ENCODE data around the gene TGM5.
"Not testable (repeated sequence)": the region's sequence is repeated elsewhere in the genome, so short reads cannot be mapped to it uniquely, and the experiment has no call there.

The TGM5 gene

DNA sequence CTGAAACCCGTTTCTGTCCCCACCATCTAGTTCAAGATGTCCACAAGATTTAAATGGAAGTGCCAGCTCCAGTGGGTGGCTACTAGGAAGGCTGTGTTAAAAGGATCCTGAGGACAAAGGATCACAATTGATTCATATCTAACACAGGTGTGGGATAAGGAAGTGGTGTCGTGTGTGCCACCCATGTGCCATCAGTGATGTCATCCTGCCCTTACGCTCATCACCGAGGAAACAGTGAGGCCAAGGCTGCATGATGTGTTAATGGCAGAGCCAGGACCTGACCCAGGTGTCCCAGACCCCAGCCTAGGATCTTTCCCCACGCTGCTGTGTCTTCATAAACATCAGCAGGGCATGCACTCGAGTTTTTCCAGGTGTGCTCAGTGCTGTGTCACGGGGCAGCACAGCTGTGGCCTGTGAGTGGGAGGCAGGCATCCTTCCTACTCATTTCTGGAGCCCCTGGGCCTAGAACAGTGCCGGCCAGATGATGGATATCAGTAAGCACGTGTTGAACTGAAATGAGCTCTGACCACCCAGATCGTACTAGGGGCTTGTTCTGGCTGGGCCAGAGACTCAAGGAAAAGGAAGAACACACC lies 10.6 kb upstream of the TGM5 start:
- intact Hi-C loops (cut with DNase I), result loop anchor here (5.0 kb wide), 1 partner anchor 50 kb away; no protein-coding TSS in a partner anchor
- no peak for DNase-seq

DNA sequence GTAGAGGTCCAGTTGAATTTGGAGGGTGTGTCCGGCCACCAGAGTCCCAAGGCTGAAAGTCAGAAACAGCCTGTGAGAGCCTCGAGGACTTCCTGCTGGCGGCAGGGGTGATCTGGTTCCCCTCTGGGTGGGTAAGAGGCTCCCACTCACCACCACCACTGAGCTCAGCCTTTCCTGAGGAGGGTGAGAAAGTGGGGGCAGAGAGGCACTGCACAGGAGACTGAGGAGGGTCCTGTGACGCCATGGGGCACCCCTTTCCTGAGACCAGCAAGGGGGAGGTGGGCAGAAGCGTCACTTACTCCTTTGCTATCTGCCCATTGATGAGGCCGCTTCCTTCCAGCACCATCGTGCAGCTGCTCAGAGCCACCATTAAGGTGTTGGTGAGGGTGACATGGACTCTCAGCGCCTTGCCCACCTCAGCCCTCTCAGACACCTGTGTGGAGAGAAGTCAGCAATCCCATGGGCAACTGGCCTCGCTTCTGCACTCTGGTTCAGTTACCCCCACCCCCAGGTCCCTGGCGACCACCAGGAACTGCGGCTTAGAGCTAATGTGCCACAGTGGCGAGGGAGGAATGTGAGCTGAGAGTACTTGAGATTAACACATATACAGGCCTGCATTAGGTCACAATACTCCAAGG lies 10.0 kb upstream of the TGM5 start:
- peak in 2 of 42 donors; percentile 3 to 31 for DNase-seq
- intact Hi-C loops (cut with DNase I), result loop anchor here (5.0 kb wide), 1 partner anchor 49 kb away; no protein-coding TSS in a partner anchor

DNA sequence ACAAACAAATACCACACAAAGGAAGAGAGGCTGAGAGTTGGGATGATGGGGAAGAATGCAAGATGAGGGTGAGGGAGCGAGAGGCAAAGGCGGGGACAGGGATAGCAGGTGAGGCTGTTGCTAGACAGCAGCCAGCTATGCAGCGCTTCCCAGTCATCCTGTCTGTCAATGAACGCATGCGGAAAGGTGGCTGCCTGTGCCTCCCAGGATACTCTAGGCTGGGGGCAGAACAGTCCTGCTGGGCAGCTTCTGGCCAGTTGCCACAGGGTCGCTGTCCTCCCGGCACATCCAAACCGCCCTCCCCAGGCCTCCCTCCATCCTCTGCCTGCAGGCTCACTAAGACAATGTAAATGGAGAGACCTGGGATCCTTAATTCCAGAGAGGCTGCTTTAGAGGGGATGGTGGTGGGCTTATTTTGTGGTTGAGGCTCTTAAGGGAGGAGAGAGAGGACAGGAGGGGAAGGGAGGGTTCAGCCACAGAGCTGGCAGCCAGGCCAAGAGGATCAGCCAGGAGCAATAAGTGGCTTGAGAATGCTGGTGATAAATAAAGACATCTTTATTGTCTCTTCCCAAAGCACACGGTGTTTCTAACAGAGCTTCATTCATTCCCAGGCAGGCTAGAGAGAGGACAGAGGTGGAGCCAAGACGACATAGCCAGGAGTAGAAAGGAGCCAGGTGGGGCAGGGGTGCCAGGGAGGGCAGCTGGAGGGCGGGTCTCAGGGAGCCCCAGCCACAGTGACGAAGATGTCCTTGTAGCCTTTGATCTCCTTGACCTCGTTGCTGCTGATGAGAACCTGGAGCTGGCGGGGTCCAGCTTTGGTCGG lies 9.2 kb upstream of the TGM5 start:
- intact Hi-C loops (cut with DNase I), result loop anchor here (5.0 kb wide), 1 partner anchor 49 kb away; no protein-coding TSS in a partner anchor
- DNase-seq, result peak in 2 of 42 donors; percentile 0 to 22

DNA sequence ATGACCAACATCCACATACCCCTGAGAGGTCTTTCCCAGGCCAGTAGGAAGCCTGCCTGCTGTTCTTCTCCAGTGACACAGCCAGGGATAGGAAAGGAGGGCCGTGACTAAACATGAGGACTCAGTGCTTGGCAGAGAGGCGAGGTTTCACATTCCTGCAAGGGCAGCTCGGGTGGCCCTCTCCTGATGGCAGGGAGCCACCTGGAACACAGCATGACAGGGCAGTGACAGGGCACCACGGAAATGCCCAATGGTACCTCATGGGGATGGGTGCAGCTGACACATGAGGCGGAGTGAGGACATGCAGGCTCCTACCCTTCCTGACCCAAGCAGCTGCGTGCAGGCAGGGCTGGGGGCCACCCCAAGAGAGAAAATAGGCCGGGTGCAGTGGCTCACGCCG lies 7.4 kb upstream of the TGM5 start:
- intact Hi-C loops (cut with DNase I), result no loop called here
- DNase-seq, result peak in 5 of 42 donors; percentile 16 to 61 (median 25)

DNA sequence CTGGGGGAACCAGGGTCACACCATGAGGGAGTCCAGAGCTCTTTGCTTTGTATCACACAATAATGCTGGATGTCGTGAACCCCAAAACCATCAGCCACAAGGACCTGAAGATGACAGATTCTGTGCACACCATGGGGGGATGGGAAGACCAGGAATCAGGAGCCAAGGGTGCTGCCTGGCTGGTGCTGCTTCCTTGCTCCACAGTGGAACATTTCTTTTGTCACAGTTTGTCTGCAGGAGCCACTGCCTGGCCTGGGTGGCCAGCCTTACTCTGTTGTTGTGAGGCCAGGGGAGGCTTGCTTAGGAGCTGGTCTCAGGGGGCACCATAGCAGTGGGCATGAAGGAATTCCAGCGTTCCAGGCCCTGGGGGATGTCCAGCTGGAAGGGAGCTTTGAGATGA lies 6.5 kb upstream of the TGM5 start:
- intact Hi-C loops (cut with DNase I), result no loop called here
- DNase-seq, result peak in 1 of 42 donors; percentile 5

DNA sequence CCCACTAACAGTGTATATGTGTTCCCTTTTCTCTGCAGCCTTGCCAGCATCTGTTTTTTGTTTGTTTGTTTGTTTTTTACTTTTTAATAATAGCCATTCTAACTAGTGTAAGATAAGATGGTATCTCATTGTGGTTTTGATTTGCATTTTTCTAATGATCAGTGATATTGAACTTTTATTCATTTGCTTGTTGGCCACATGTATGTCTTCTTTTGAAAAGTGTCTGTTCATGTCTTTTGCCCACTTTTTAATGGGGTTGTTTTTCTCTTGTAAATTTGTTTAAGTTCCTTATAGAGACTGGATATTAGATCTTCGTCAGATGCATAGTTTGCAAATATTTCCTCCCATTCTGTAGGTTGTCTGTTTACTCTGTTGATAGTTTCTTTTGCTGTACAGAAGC lies 5.2 kb upstream of the TGM5 start:
- intact Hi-C loops (cut with DNase I), result not testable (repeated sequence)

DNA sequence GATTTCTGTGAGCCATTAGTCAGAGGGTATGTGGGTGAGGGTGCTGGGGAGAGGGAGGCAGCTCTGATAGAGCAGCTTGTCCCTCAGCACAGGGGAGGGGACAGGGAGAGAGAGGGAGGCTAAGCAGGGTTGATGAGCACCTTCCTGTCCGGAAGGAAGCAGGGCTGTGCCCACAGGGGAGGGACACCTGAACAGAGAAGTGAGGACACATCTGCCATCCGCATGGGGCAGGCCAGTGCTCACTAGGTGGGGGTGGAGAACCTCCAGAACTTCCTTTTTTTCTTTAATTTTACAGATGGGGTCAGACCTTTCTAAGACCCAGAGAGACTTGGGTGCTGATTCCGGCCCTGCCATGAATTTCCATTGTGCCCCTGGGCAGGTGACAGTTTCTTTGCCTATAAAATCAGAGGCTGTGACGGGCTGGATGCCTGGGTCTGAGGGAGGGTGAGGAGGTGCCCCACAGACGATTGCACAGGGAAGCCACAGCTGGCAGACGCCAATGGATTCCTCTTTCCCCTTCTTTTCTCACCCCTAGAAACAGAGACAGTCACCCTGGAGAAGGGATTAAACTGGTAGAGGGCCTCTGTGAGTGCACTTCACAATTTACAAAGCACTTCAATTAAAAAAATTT lies 4.1 kb upstream of the TGM5 start:
- intact Hi-C loops (cut with DNase I), result no loop called here
- peak in 1 of 42 donors; percentile 31 for DNase-seq

More for the DNA sequence above, 5.2 kb upstream of the TGM5 start:
- DNase-seq, result not testable (repeated sequence)

DNA sequence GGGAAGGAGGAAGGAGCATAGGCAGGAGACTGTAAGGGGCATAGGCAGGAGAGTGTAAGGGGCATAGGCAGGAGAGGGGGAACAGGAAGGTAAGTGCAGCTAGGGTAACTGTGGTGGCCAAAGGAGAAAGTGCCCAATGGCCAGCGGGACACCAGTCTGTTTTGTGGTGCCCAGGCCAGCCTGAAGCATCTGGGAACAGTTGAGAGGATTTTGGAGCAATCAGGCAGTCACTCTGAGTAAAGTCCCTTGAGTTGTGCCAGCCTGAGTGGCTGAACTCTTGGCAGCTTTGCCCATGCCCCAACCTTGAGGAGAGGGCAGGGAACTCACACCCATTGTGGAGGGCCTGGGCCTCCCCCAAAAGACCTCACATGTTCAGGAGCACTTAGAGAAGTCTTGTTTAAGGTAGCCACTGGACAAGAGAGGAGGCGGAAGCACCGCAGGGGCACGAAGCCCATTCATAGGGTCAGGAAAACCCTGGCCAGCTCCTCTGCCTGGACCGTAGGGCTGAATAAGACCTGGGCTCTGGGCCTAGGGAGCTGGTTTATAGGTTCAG lies 3.5 kb upstream of the TGM5 start:
- DNase-seq, result peak in 5 of 42 donors; percentile 8 to 42 (median 25)
- intact Hi-C loops (cut with DNase I), result no loop called here

DNA sequence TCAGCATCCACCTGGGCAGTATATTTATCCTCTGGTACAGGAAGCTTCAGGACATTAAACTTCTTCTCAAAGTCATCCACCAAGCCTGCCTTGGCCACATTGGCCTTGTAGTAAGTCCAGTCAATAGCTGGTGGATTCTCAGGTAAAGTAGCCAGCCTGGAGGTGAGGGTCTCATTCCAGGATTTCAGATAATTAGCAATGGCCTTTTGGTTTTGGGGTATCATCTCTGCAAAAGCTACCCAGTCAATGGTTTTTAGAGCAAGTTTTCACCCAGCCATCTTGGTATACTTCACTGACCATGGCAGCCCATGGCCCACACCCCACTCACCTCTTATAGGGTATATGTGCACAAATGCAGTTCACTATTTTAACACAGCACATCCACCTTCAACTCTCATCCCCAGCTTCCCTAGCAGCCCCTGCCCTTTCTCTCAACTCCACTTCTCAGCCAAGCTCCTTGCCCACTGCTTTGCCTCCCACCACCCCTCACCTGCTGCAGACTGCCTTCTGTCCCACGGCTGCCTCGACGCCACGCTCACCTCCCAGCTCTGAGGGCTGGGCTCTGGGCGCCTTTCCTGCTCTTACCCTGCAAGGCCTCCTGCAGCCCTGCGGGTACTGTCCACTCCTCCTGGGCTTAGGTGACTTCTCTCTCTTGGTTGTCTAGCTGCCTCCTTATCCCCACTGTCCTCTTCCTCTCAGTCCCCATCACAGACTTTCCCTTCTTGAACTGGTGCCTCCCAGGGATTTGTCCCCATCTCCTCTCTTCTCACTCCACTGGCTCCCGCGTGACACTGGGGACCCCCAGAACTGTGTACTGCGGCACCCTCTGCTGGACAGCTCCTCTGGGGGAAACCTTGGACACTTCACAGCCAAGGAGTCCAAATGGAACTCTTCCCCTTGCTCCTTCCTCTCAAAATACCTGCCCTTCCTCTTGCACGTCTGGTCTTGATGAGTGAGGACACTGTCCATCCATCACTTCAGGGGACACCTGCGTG lies 1.7 kb upstream of the TGM5 start:
- DNase-seq, result peak in 15 of 42 donors; percentile 15 to 53 (median 32)

DNA sequence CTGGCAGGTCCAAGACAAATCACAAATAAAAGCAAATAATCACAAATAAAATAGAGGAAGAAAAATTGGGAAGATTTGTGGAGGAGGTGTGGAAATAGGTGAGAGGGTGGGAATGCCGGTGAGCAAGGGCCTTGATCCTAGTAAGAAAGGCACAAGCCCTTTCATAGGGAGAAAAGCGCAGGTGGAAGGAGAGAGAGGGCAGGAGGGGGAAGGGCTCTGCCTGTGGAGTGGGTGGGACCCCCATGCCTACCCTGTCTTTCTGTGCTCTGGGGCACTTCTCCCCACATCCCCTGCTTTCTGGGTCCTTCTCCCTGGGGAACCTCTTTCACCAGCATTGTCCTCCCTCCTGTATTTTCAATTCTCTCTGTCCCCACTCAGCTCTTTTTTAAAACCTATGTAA lies 711 bp upstream of the TGM5 start:
- peak in 1 of 42 donors; percentile 17 for DNase-seq
- intact Hi-C loops (cut with DNase I), result no loop called here

More for the DNA sequence above, 1.7 kb upstream of the TGM5 start:
- intact Hi-C loops (cut with DNase I), result no loop called here

DNA sequence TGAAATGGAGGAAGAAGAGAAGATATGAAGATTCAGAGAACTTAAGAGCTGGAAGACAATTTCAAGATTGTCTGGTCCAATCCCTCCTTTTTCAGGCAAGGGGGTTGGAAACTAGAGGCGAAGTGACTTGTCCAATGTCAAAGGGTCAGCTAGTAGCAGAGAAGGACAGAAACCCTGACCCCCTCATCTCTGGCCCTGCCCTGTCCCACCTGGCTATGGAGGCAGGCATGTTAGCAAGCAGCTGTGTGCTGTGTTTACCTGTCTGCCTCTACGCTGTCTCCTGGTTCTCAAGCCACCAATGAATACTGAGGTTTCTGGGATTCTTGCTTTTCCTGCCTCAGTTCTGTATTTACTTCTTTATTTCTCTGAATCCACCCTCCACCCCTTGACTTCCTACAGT lies 342 bp downstream of the TGM5 start:
- DNase-seq, result peak in 1 of 42 donors; percentile 20
- intact Hi-C loops (cut with DNase I), result no loop called here

DNA sequence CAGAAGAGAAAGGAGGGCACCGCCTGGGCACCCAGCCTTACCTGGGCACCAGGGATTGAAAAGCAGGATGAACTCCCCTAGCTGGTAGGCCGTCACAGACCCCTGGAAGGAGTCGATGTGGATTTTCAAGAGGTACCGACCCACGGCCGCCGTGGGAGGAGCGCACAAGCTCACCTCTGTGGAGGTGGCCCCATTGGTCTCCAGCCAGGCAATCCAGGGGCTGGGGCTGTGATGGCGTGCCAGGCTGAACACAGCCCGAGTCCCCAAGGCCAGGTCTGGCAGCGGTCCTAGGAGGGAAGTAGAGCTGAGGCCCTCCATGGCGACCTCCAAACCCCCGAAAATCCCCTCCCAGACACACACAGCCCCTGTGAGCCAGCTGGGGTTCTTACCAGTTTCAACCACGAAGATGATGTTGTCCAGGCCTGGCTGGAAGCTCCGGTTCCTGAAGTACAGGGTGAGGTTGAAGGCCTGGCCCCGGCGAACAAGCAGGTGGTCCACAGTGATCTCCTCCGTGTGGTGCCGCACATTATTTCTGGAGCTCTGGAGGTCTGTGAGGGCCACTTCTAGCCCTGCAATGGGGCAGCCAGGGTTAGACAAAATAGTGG lies 6.6 kb downstream of the TGM5 start:
- intact Hi-C loops (cut with DNase I), result no loop called here
- DNase-seq, result no peak

DNA sequence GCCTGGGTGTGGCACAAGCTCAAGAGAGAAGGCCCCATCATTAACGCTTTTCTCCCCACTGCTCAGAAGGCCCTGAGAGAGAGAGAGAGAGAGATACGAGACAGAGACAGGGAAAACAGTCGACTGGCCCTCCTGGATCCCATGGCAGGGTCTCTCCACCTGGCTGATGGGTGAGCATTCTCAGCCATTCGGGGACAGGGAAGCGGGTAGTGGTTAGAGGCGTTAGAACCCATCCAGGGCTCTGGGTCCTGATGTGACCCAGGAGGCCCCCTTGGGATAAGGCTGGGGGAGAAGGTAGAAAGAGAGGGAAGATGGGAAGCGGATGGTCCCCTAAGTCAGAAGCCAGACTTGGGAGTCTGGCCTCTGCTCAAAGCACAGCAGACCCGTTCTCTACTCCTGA lies 7.9 kb downstream of the TGM5 start:
- intact Hi-C loops (cut with DNase I), result no loop called here
- DNase-seq, result no peak

DNA sequence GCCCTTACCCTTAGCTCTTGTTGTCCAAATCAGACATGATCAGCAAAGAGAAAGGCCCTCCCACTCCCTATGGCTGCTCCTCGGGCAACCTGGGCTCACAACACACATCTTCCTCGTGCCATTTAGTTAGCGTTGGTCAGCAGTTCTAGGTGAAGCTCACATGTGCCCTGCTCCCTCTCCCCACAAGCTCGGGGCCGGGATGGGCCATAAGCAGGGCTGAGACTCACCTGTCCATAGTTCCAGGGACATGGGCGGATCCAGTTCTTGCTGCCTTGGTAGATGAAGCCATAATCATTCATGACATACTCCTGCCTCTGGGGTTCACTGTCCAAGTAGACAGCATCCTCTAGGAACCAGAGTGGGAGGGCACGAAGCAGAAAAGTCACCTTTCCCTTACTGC lies 10.4 kb downstream of the TGM5 start:
- intact Hi-C loops (cut with DNase I), result no loop called here
- no peak for DNase-seq

DNA sequence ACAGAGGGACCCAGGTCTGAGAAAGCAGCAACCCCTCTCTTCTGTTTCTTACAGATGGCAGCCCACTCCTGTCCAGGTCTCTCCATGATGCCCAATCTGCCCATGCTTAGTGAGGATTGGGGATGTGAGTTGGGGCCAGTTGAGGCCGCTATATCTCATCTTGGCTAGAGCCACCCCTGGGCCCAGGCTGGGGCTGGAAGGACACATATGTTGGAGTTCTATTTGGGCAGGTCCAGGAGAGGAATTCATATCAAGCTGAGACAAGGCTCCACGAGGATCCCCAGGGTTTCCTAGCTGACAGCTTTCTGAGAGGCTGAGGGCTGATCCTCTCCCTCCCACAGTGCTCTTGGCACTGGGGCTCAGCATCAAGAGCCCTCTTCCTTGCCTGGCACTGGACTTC lies 11.4 kb downstream of the TGM5 start:
- intact Hi-C loops (cut with DNase I), result no loop called here
- DNase-seq, result no peak

DNA sequence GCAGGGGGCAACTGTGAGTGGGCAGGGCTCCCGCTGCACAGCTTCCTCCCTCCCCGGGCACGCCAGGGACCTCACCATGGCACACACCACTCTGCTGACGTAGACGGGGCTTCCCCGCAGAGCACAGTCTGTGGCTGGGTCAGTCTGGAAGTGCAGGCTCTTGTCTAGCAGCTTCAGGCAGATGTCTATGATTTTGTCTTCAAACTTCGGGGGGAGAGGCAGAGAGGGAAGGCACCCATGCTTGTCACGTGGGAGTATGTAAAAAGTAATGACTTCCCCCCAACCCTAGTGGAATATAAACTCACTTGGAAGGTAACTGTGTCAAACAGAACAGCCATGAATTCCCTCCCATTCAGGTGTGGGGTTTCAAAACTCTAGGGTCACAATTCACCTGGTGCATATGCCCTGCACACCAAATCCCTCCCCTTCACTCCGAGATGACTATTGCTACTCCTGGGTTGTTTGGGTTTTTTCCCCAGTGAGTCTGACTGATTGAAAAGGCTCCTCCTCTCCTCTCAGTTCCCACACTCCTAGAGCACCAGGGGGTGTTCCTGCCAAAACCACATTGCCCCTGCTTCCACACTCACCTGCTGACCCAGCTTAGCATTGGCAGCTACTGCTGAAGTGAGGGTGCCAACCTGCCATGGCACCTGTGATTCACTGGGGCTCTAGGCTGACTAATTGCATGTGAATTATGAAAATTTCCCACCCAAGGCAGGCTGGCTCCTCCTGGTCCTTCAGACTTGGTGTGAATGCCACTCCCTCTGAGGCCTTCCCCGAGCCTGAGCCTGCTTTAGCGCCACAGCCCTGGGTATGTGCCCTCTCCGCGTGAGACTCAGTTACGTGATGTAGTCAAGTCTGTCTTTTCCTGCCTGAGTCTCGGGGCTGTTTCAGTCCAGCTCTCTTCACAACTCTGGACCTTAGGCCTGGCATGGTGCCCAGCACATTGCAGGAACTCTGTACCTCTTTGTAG lies 13.0 kb downstream of the TGM5 start:
- intact Hi-C loops (cut with DNase I), result no loop called here
- peak in 7 of 42 donors; percentile 12 to 50 (median 22) for DNase-seq

All from head of caudate nucleus (tissue), 42 donors.